Liver (tissue), 9 donors: Measurements from ENCODE around the gene RPL31. TPM values are rescaled to one million over a fixed set of nuclear protein-coding genes. Genes with fewer than 3 reads are reported as not detected.
A peak's percentile ranks its signal among the peaks of the same experiment; 100 is the strongest.

Experiments used
- DNase-seq: peaks from one replicate; pipeline ENCODE4 v3.0.0-alpha.2; 2017; ENCODE audit warnings: low spot score
- H3K27ac ChIP-seq, 2 donors: one replicate each; pipeline ENCODE4 v1.7.0; 2013; ENCODE audit warnings: inconsistent platforms in 2 of 2, low read length in 2 of 2, control low read depth in 1 of 2, low read depth in 1 of 2, mild to moderate bottlenecking in 1 of 2
- H3K27me3 ChIP-seq, 4 donors: one replicate each; pipeline versions ENCODE4 v1.6.1 to v1.7.0; 2013; ENCODE audit warnings: low read length in 3 of 4, inconsistent platforms in 1 of 4, mild to moderate bottlenecking in 1 of 4, moderate library complexity in 1 of 4; ENCODE audit not compliant: control insufficient read depth in 4 of 4, insufficient read depth in 4 of 4
- H3K36me3 ChIP-seq, 4 donors: one replicate each; pipeline versions ENCODE4 v1.6.1 to v1.7.0; 2013; ENCODE audit warnings: low read length in 3 of 4, mild to moderate bottlenecking in 3 of 4, low read depth in 1 of 4, moderate library complexity in 1 of 4; ENCODE audit not compliant: control insufficient read depth in 4 of 4, insufficient read depth in 3 of 4
- H3K4me1 ChIP-seq, 4 donors: one replicate each; pipeline versions ENCODE4 v1.6.1 to v1.7.0; 2013; ENCODE audit warnings: low read length in 3 of 4, mild to moderate bottlenecking in 3 of 4, moderate library complexity in 1 of 4; ENCODE audit not compliant: control insufficient read depth in 4 of 4, insufficient read depth in 4 of 4
- H3K4me3 ChIP-seq, 3 donors: one replicate each; pipeline versions ENCODE4 v1.6.1 to v1.7.0; 2013; ENCODE audit warnings: low read length in 3 of 3, control low read depth in 1 of 3, low read depth in 1 of 3, mild to moderate bottlenecking in 1 of 3
- H3K9ac ChIP-seq, 2 donors: one replicate each; pipeline ENCODE4 v1.7.0; 2013; ENCODE audit warnings: low read length in 2 of 2, mild to moderate bottlenecking in 2 of 2, moderate library complexity in 2 of 2, control low read depth in 1 of 2, low read depth in 1 of 2
- H3K9me3 ChIP-seq, 4 donors: one replicate each; pipeline versions ENCODE4 v1.6.1 to v1.7.0; 2013; ENCODE audit warnings: low read length in 3 of 4; ENCODE audit not compliant: control insufficient read depth in 4 of 4
- ATF3 ChIP-seq: IDR thresholded peaks from 2 replicates; pipeline ENCODE4 v1.6.1; 2016; ENCODE audit warnings: antibody characterized with exemption
- CTCF ChIP-seq: fragments of 150-350 bp; IDR thresholded peaks from 2 replicates; pipeline ENCODE4 v1.5.1; 2017; ENCODE audit warnings: improper control_type of control experiment, low read depth, low read length; ENCODE audit not compliant: missing input control
- FOXA2 ChIP-seq: IDR thresholded peaks from 2 replicates; pipeline ENCODE4 v1.6.1; 2016; ENCODE audit warnings: antibody characterized with exemption
- GABPA ChIP-seq, 2 donors: IDR thresholded peaks in 1 of 2; conservative IDR thresholded peaks in 1 of 2; 2 replicates each; pipeline ENCODE4 v1.6.1; 2016; ENCODE audit warnings: antibody characterized with exemption in 2 of 2, mild to moderate bottlenecking in 1 of 2, moderate library complexity in 1 of 2
- HNF4A ChIP-seq, 2 donors: conservative IDR thresholded peaks; 2 replicates each; pipeline ENCODE4 v1.6.1; 2016; ENCODE audit warnings: antibody characterized with exemption in 2 of 2, mild to moderate bottlenecking in 2 of 2
- JUND ChIP-seq, 2 donors: IDR thresholded peaks; 2 replicates each; pipeline ENCODE4 v1.6.1; 2016; ENCODE audit warnings: antibody characterized with exemption in 2 of 2
- MAX ChIP-seq: IDR thresholded peaks from 2 replicates; pipeline ENCODE4 v1.6.1; 2016; ENCODE audit warnings: antibody characterized with exemption
- RAD21 ChIP-seq, 2 donors: IDR thresholded peaks; 2 replicates each; pipeline ENCODE4 v1.6.1; 2016; ENCODE audit warnings: antibody characterized with exemption in 2 of 2, mild to moderate bottlenecking in 2 of 2
- RXRA ChIP-seq, 2 donors: IDR thresholded peaks; 2 replicates each; pipeline ENCODE4 v1.6.1; 2017 to 2018; ENCODE audit warnings: antibody characterized with exemption in 2 of 2, mild to moderate bottlenecking in 1 of 2
- TAF1 ChIP-seq: conservative IDR thresholded peaks from 2 replicates; pipeline ENCODE4 v1.6.1; 2016; ENCODE audit warnings: antibody characterized with exemption, mild to moderate bottlenecking
- YY1 ChIP-seq: IDR thresholded peaks from 2 replicates; pipeline ENCODE4 v1.6.1; 2016; ENCODE audit warnings: antibody characterized with exemption, mild to moderate bottlenecking
- WGBS: extraction: QIAGEN DNeasy Blood & Tissue Kit; methylation state at CpG from one replicate; pipeline ENCODE4 v1.1.7; 2013; 5-methylcytosine and 5-hydroxymethylcytosine counted together
- polyA plus RNA-seq, 2 donors: library from polyadenylated mRNA; stranded (reverse) in 1 of 2; unstranded in 1 of 2; fragments of 200-250 nt in 1 of 2; fragments of >200 nt in 1 of 2; fragmentation: Nextera tagmentation in 1 of 2; extraction: Ambion mirVana in 1 of 2; gene quantifications; one replicate each; pipeline versions ENCODE4 v1.2.1 to v1.2.3, GENCODE V29; 2013 to 2015
- total RNA-seq, 2 donors: library from RNA; depleted of rRNA; stranded (reverse); fragments of >200 nt; gene quantifications; one replicate each; pipeline ENCODE4 v1.2.3, GENCODE V29; 2014
- TF ChIP-seq, protein P1 (sequence below): IDR thresholded peaks from 2 replicates; pipeline ENCODE4 v1.6.1; 2016; ENCODE audit warnings: antibody characterized with exemption
- TF ChIP-seq, protein P2 (sequence below): IDR thresholded peaks from 2 replicates; pipeline ENCODE4 v1.6.1; 2016; ENCODE audit warnings: antibody characterized with exemption, mild to moderate bottlenecking
- donor health status: healthy.
- donor health status: healthy.
- donor health status: healthy.
- donor health status: healthy.
- donor health status: healthy.

RPL31 gene
- total and polyA plus RNA-seq, 4 donors, result 220 to 1,995 (median 581) TPM

GRCh38 chr2:100999995-101000394, 2.1 kb upstream of the RPL31 start:
- H3K27ac ChIP-seq, result no peak overlapping the region
- TF ChIP-seq GABPA (IDR thresholded peaks at IDR 0.05 in 1 of 2, conservative IDR thresholded peaks at IDR 0.05 in 1 of 2) (no peak), TAF1 (no peak), ATF3 (no peak), JUND (IDR thresholded peaks at IDR 0.05) (no peak)
- H3K9ac ChIP-seq, result no peak overlapping the region
- no peaks in the 10 kb centered on the region for H3K9me3 ChIP-seq
- no peaks in the 10 kb centered on the region for H3K27me3 ChIP-seq
- no peak for DNase-seq
- peaks cover 0 to 39% (median 27%) of the 10 kb centered on the region in 4 donors for H3K4me1 ChIP-seq
- peaks cover 6 to 14% (median 14%) of the 10 kb centered on the region in 4 donors for H3K36me3 ChIP-seq
- WGBS, result 96% methylated on average over 2 of the region's 2 CpGs
- H3K4me3 ChIP-seq, result no peak overlapping the region

DNA sequence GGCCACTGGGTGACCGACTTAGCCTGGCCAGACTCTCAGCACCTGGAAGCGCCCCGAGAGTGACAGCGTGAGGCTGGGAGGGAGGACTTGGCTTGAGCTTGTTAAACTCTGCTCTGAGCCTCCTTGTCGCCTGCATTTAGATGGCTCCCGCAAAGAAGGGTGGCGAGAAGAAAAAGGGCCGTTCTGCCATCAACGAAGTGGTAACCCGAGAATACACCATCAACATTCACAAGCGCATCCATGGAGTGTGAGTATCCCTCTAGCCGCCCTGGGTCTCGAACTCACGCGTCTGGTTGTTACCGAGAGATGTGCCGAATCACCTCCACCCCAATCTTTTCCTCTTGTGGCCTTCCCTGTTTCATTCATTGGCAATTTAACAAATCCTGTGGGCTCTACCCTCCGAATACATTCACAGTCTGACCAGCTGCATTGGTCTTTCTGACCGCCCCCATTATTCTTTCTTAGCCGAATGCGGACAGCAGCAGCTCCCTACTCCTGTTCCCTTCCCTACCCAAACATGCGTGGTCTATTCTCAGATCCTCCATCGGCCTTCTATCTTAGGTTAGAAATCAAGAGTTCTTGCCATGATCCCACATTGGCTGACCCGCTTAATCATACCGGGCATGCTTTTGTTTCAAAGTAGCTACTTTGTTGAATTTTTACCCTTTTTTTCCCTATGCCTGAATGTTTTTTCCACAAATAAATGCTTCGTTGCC, 631 bp downstream of the RPL31 start:
- no peak for DNase-seq
- peak overlapping the region; percentile 83 to 95 for H3K27ac ChIP-seq
- H3K4me3 ChIP-seq, result peak overlapping the region; percentile 62 to 95 (median 78)
- H3K36me3 ChIP-seq, result peaks cover 6 to 41% (median 38%) of the 10 kb centered on the region in 4 donors
- H3K4me1 ChIP-seq, result peaks cover 0 to 26% (median 9%) of the 10 kb centered on the region in 4 donors
- no peak for TF ChIP-seq TAF1
- TF ChIP-seq JUND (IDR thresholded peaks at IDR 0.05), result no peak
- no peaks in the 10 kb centered on the region for H3K27me3 ChIP-seq
- H3K9ac ChIP-seq, result peak overlapping the region; percentile 90 to 98
- H3K9me3 ChIP-seq, result no peaks in the 10 kb centered on the region
- WGBS, result 2% methylated on average over 26 of the region's 26 CpGs

DNA sequence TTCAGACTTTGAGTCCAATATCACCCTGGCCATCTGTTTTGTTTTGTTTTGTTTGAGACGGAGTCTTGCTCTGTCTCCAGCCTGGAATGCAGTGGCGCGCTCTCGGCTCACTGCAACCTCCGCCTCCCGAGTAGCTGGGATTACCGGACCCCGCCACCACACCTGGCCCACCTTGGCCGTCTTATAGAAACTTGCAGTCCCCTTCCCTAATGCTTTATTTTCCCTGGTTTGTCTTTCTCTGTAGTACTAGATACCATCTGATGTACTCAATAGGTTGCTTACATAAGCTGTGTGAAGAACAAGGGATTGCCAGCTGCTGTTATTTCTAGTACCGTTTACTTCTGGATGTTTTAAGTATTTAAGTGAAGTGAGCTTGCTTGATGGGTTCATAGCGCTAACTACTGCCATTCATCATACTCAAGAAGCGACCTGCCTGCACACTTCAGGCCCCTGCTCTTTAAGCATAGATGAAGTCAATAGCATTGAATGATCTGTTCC, 1.2 kb downstream of the RPL31 start:
- Histone ChIP-seq H3K9me3 (no peaks in the 10 kb centered on the region), H3K36me3 (peaks cover 8 to 47% (median 43%) of the 10 kb centered on the region in 4 donors), H3K27ac (peak overlapping the region in 1 of 2 donors; percentile 83), H3K27me3 (no peaks in the 10 kb centered on the region), H3K4me3 (peak overlapping the region; percentile 62 to 95 (median 78)), H3K9ac (peak overlapping the region; percentile 90 to 98), H3K4me1 (peaks cover 0 to 25% (median 8%) of the 10 kb centered on the region in 4 donors)
- no peak for DNase-seq
- 43% methylated on average over 12 of the region's 12 CpGs for WGBS
- no peak for TF ChIP-seq FOXA2

GRCh38 chr2:101004620-101005325, 2.7 kb downstream of the RPL31 start:
- Histone ChIP-seq H3K4me1 (peaks cover 0 to 18% (median 8%) of the 10 kb centered on the region in 4 donors), H3K9me3 (no peaks in the 10 kb centered on the region), H3K36me3 (peaks cover 11 to 52% (median 46%) of the 10 kb centered on the region in 4 donors), H3K9ac (no peak overlapping the region), H3K27me3 (no peaks in the 10 kb centered on the region), H3K27ac (no peak overlapping the region), H3K4me3 (no peak overlapping the region)
- no peak for DNase-seq
- 93% methylated on average over 12 of the region's 12 CpGs for WGBS
- TF ChIP-seq HNF4A (conservative IDR thresholded peaks at IDR 0.05), result no peak
- no peak for TF ChIP-seq YY1
- TF ChIP-seq CTCF, result no peak
- no peak for TF ChIP-seq RXRA (IDR thresholded peaks at IDR 0.05)
- no peak for TF ChIP-seq MAX
- no peak for TF ChIP-seq JUND (IDR thresholded peaks at IDR 0.05)
- TF ChIP-seq, protein P1, sequence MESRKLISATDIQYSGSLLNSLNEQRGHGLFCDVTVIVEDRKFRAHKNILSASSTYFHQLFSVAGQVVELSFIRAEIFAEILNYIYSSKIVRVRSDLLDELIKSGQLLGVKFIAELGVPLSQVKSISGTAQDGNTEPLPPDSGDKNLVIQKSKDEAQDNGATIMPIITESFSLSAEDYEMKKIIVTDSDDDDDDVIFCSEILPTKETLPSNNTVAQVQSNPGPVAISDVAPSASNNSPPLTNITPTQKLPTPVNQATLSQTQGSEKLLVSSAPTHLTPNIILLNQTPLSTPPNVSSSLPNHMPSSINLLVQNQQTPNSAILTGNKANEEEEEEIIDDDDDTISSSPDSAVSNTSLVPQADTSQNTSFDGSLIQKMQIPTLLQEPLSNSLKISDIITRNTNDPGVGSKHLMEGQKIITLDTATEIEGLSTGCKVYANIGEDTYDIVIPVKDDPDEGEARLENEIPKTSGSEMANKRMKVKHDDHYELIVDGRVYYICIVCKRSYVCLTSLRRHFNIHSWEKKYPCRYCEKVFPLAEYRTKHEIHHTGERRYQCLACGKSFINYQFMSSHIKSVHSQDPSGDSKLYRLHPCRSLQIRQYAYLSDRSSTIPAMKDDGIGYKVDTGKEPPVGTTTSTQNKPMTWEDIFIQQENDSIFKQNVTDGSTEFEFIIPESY, result no peak
- TF ChIP-seq, protein P2, sequence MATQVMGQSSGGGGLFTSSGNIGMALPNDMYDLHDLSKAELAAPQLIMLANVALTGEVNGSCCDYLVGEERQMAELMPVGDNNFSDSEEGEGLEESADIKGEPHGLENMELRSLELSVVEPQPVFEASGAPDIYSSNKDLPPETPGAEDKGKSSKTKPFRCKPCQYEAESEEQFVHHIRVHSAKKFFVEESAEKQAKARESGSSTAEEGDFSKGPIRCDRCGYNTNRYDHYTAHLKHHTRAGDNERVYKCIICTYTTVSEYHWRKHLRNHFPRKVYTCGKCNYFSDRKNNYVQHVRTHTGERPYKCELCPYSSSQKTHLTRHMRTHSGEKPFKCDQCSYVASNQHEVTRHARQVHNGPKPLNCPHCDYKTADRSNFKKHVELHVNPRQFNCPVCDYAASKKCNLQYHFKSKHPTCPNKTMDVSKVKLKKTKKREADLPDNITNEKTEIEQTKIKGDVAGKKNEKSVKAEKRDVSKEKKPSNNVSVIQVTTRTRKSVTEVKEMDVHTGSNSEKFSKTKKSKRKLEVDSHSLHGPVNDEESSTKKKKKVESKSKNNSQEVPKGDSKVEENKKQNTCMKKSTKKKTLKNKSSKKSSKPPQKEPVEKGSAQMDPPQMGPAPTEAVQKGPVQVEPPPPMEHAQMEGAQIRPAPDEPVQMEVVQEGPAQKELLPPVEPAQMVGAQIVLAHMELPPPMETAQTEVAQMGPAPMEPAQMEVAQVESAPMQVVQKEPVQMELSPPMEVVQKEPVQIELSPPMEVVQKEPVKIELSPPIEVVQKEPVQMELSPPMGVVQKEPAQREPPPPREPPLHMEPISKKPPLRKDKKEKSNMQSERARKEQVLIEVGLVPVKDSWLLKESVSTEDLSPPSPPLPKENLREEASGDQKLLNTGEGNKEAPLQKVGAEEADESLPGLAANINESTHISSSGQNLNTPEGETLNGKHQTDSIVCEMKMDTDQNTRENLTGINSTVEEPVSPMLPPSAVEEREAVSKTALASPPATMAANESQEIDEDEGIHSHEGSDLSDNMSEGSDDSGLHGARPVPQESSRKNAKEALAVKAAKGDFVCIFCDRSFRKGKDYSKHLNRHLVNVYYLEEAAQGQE, result no peak
- TF ChIP-seq RAD21 (IDR thresholded peaks at IDR 0.05), result no peak
